ENCODE data around the gene CELSR3.

The CELSR3 gene

DNA sequence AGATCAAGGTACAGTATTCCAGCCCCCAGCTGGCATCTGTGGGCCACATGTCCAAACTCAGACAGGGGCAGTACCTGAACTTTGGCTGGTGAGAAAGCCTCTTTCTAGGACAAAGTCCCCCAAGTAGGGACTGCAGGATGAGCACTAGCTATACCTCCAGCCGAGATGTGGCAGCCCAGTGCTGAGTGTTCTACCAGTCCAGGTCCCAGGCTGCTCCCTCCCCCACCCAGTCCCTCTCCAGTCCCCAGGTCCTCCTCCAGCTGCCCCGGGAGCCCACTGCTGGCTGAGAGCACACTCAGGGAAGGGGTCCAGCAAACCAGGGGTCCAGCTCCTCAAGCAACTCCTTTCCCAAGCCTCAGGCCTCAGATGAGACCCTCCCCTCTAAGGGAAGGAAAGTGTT lies 28.9 kb downstream of the CELSR3 start:
- H3K4me3 ChIP-seq (ENCODE audit: low read depth, low read length) = no peak overlapping the region
- DNase-seq = no peak
- no peaks in the 10 kb centered on the region for H3K27me3 ChIP-seq (replicated peaks)
- TF ChIP-seq, protein P1, sequence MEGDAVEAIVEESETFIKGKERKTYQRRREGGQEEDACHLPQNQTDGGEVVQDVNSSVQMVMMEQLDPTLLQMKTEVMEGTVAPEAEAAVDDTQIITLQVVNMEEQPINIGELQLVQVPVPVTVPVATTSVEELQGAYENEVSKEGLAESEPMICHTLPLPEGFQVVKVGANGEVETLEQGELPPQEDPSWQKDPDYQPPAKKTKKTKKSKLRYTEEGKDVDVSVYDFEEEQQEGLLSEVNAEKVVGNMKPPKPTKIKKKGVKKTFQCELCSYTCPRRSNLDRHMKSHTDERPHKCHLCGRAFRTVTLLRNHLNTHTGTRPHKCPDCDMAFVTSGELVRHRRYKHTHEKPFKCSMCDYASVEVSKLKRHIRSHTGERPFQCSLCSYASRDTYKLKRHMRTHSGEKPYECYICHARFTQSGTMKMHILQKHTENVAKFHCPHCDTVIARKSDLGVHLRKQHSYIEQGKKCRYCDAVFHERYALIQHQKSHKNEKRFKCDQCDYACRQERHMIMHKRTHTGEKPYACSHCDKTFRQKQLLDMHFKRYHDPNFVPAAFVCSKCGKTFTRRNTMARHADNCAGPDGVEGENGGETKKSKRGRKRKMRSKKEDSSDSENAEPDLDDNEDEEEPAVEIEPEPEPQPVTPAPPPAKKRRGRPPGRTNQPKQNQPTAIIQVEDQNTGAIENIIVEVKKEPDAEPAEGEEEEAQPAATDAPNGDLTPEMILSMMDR (IDR thresholded peaks at IDR 0.05; ENCODE audit: low read depth, low read length, missing control alignments) = no peak
- no peak overlapping the region for H3K27ac ChIP-seq
- H3K36me3 ChIP-seq (replicated peaks) = peaks cover 19% of the 10 kb centered on the region
- in situ Hi-C loops (cut with HindIII; ENCODE audit: low pct_ligation_motif_present, low sequenced_read_pairs) = no loop called here

DNA sequence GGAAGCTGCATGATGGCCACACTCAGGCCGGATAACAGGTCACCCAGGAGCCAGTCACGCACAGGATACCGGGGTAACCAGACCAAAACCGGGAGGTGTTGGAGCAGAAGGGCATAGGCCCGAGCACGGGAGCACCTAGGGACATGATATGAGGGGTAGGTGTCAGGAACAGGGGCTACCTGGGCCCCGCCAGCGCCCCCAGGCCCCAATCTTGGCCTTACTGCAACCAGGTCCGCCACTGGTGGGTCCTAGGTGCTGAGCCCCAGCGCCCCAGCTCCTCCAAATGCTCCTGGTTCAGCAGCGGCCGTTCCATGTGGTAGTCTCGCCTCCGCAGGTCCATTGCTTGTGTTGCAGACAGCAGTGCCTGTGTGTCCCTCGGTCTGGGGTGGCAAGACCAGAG lies 29.4 kb downstream of the CELSR3 start:
- TF ChIP-seq, protein P1 (IDR thresholded peaks at IDR 0.05; ENCODE audit: low read depth, low read length, missing control alignments) = no peak
- Histone ChIP-seq H3K4me3 (ENCODE audit: low read depth, low read length) (no peak overlapping the region), H3K27ac (no peak overlapping the region), H3K36me3 (replicated peaks) (peaks cover 21% of the 10 kb centered on the region), H3K27me3 (replicated peaks) (no peaks in the 10 kb centered on the region)
- in situ Hi-C loops (cut with HindIII; ENCODE audit: low pct_ligation_motif_present, low sequenced_read_pairs) = no loop called here
- DNase-seq = no peak

DNA sequence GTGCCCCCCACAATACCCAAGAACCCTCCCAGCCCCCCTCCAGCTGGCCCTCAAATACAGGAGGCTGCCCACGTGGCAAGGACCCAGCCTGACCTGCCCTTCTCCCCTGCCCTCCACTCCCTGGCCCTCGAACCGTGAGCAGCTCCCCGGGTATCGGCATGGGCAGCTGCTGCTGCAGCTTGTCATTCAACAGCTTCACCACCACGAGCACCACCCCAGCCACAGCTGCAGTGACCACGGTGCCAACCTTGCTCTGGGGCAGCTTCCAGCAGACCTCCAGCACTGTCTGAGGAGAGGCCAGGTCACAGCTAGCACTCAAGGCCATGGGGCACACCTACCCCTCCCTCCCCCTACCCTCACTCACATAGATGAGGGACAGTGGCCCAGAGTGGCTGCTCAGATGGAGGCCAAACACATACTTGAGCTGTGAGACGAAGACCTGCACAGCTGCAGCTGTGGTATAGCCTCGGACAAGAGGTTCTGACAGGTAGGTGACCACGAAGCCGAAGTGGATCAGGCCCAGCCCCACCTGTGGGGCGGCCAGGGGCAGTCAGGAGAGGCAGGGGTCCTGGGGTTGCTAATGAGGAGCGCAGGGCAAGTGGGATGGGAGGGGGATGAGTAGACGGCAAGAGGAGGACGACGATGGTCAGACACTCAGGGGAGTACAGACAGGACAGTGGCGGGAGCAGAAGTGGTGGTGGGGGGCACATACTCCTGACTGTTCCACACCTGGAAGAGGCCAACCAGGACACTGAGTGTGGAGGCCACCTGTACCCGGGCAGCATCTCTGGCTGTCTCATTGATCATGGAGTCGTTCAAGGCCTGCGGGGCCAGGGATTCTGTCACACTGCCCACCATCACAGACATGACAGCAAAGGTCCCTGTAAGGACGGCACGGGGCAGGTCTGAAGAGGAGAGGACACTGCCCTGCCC lies 30.9 kb downstream of the CELSR3 start:
- Histone ChIP-seq H3K27me3 (replicated peaks) (no peaks in the 10 kb centered on the region), H3K4me3 (ENCODE audit: low read depth, low read length) (no peak overlapping the region), H3K36me3 (replicated peaks) (peaks cover 35% of the 10 kb centered on the region), H3K27ac (no peak overlapping the region)
- no peak for DNase-seq
- in situ Hi-C loops (cut with HindIII; ENCODE audit: low pct_ligation_motif_present, low sequenced_read_pairs) = no loop called here
- TF ChIP-seq, protein P1 (IDR thresholded peaks at IDR 0.05; ENCODE audit: low read depth, low read length, missing control alignments) = no peak

DNA sequence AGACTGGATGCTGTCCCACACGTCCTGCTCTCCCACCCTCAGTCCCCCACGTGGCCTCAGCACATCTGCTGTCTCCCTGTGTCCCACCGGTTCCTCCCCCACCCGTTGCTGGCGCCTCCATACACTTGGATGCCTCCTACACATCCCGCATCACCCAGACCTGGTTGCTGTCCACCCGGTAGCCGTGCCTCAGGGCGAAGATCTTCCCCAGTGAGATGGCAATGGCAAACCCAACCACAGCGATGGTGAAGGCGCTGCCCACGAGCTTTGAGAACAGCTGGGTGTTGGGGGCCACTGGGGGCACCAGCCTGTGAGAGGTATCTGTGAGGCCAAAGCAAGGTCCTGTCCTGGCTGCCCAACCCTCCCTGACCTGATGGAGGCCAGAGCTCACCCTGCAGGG lies 31.9 kb downstream of the CELSR3 start:
- H3K27me3 ChIP-seq (replicated peaks) = no peaks in the 10 kb centered on the region
- H3K36me3 ChIP-seq (replicated peaks) = peaks cover 37% of the 10 kb centered on the region
- no peak overlapping the region for H3K27ac ChIP-seq
- DNase-seq = no peak
- no peak overlapping the region for H3K4me3 ChIP-seq (ENCODE audit: low read depth, low read length)
- TF ChIP-seq, protein P1 (IDR thresholded peaks at IDR 0.05; ENCODE audit: low read depth, low read length, missing control alignments) = no peak
- in situ Hi-C loops (cut with HindIII; ENCODE audit: low pct_ligation_motif_present, low sequenced_read_pairs) = no loop called here

DNA sequence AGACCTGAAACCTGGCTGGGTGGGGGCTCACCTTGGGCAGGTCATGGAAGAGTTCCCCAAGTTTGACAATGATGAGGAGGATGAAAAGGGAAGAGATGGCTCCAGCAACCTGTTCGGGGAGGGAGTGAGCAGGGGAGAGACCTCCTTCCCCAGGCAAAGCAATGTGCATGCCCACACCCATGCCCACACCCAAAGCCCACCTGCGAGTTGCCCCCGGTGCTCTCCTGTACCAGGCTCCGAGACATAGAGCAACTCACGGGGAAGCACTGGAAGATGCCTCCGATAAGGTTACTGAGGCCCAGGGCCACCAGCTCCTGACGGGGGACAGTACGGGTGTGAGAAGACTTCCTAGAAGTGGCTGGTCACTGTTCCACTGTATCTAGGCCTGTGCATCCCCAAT lies 32.3 kb downstream of the CELSR3 start:
- no peak for DNase-seq
- H3K27me3 ChIP-seq (replicated peaks) = no peaks in the 10 kb centered on the region
- no peak overlapping the region for H3K4me3 ChIP-seq (ENCODE audit: low read depth, low read length)
- peaks cover 37% of the 10 kb centered on the region for H3K36me3 ChIP-seq (replicated peaks)
- TF ChIP-seq, protein P1 (IDR thresholded peaks at IDR 0.05; ENCODE audit: low read depth, low read length, missing control alignments) = no peak
- in situ Hi-C loops (cut with HindIII; ENCODE audit: low pct_ligation_motif_present, low sequenced_read_pairs) = no loop called here
- no peak overlapping the region for H3K27ac ChIP-seq
